Measurements from ENCODE around the gene RAB19. TPM values are rescaled to one million over a fixed set of nuclear protein-coding genes. Genes with fewer than 3 reads are reported as not detected.
A peak's percentile ranks its signal among the peaks of the same experiment; 100 is the strongest.

RAB19 gene
- total and polyA plus RNA-seq, 2 of the 8 experiments (the other 6 are each of a cell fraction or from before 2014, with no cell fraction given): 9.8 to 11.0 TPM

DNA sequence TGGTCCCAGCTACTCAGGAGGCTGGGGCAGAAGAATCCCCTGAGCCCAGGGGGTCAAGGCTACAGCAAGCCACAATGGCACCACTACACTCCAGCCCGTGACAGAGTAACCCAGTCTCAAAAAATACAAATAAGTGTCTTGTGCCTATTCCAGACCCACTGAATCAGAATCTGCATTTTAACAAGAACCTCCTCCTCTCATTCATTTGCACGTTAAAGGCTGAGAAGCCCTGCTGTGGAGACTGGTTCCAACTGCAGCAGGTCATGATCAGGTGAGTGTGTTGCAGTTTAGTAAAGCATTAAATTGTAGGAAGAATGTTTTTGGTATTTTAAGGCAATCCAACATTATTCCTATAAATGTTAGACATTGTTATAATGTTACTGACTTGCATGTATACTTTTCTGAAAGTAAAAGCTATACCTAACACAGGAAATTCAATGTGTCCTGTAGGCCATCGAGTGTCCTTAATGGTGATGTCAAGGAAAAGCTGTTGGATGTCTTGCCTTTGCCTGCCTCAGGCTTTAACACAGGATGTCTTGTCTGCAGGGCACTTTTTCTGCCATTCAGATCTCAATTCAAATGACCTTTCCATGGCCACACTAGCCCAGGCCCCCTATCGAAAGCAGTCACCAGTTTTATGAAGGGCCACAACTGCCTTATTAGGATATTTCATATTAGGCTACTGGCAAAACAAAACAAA lies 45.1 kb downstream of the RAB19 start:
- Histone ChIP-seq H2BK120ac (replicated peaks; ENCODE audit: low read depth, low read length) (no peak overlapping the region), H2AFZ (ENCODE audit: low read length) (no peak overlapping the region), H4K91ac (replicated peaks; ENCODE audit: insufficient read length, low read length) (no peak overlapping the region), H4K8ac (ENCODE audit: extremely low read depth, insufficient read depth, low read length) (no peak overlapping the region), H4K5ac (ENCODE audit: insufficient read length, low read depth, low read length) (no peak overlapping the region), H3K23ac (ENCODE audit: insufficient read length) (no peak overlapping the region), H3K9me3 (ENCODE audit: insufficient read depth in 2 of 2, low read depth in 1 of 2, low read length in 1 of 2) (no peaks in the 10 kb centered on the region), H4K20me1 (replicated peaks in 1 of 2; ENCODE audit: control insufficient read depth in 1 of 2, insufficient read depth in 2 of 2, low read length in 2 of 2) (peaks cover 0 to 4% of the 10 kb centered on the region in 2 experiments), H3K4me1 (replicated peaks in 1 of 4; ENCODE audit: control insufficient read depth in 3 of 4, insufficient read depth in 4 of 4, low read length in 3 of 4) (peaks cover 5 to 27% (median 17%) of the 10 kb centered on the region in 4 experiments; a peak in 6 of 7 replicates), H3K4ac (replicated peaks; ENCODE audit: insufficient read length, low read depth, low read length) (no peak overlapping the region), H3K56ac (replicated peaks; ENCODE audit: insufficient read length, low read depth, low read length) (no peak overlapping the region), H2AK5ac (ENCODE audit: low read depth, low read length) (peak overlapping the region; percentile 18; the same call in 1 of the 2 replicates), H2BK15ac (ENCODE audit: low read length) (no peak overlapping the region), H3K23me2 (ENCODE audit: low read depth, low read length) (peaks cover 2% of the 10 kb centered on the region; the same call in 1 of the 2 replicates), H3K27ac (ENCODE audit: low read depth, low read length) (no peak overlapping the region), H3K36me3 (ENCODE audit: control insufficient read depth in 2 of 4, insufficient read depth in 4 of 4, low read length in 3 of 4) (peaks cover 0 to 12% (median 0%) of the 10 kb centered on the region in 4 experiments; a peak in 3 of 8 replicates), H3K4me2 (ENCODE audit: insufficient read depth in 1 of 2, low read depth in 2 of 2, low read length in 2 of 2) (peak overlapping the region; percentile 18 to 47), H2BK12ac (ENCODE audit: low read depth, low read length) (no peak overlapping the region), H3K14ac (ENCODE audit: insufficient read length) (no peak overlapping the region), H3K4me3 (ENCODE audit: extremely low read depth in 1 of 4, insufficient read depth in 2 of 4, low read depth in 3 of 4, low read length in 4 of 4) (no peak overlapping the region; a peak in 1 of 8 replicates), H3K27me3 (replicated peaks in 1 of 4; ENCODE audit: control insufficient read depth in 3 of 4, extremely low read depth in 1 of 4, insufficient read depth in 3 of 4, low read length in 3 of 4) (peaks cover 0 to 1% (median 0%) of the 10 kb centered on the region in 4 experiments; a peak in 1 of 7 replicates), H2BK5ac (ENCODE audit: low read depth, low read length) (0 out of 2 replicates have a peak overlapping the region, but pooled peaks have one; percentile 3), H3K18ac (ENCODE audit: extremely low read depth, low read length) (no peak overlapping the region), H2BK20ac (ENCODE audit: low read length) (no peak overlapping the region), H3K79me1 (ENCODE audit: low read depth, low read length) (0 out of 2 replicates have a peak, but pooled peaks cover 4% of the 10 kb centered on the region), H3K79me2 (ENCODE audit: control insufficient read depth in 1 of 2, insufficient read depth in 2 of 2, low read length in 2 of 2) (peaks cover 0 to 23% of the 10 kb centered on the region in 2 experiments; a peak in 1 of 4 replicates), H3K9ac (replicated peaks in 1 of 4; ENCODE audit: extremely low read depth in 1 of 4, low read depth in 3 of 4, low read length in 3 of 4) (no peak overlapping the region)
- POLR2A ChIA-PET (ENCODE audit: partially characterized antibody): interaction anchor here (1.1 to 1.5 kb wide), 4 partner anchors 13 to 44 kb away, joined by 3 to 4 read pairs (median 3); no protein-coding TSS in a partner anchor
- CTCF ChIA-PET (ENCODE audit: partially characterized antibody): interaction anchor here (0.6 to 1.5 kb wide), 3 partner anchors 9 to 137 kb away, joined by 3 to 5 read pairs (median 3); no protein-coding TSS in a partner anchor
- no peak for FAIRE-seq
- no peak for DNase-seq (ENCODE audit: low read depth in 1 of 2, low spot score in 2 of 2)
- TF ChIP-seq BCL11A (IDR thresholded peaks at IDR 0.05; ENCODE audit: low read depth in 2 of 2, low read length in 2 of 2): no peak
- no peak for TF ChIP-seq KDM4A (IDR thresholded peaks at IDR 0.05; ENCODE audit: low read depth, low read length, severe bottlenecking)
- 32% methylated on average over 4 of the region's 4 CpGs; no CpG with 5 or more reads in 1 of the 2 experiments for WGBS, 2 experiments (ENCODE audit: extremely low coverage in 1 of 2, insufficient coverage in 1 of 2, insufficient read length in 1 of 2, insufficient replicate concordance in 2 of 2, low coverage in 1 of 2, low lambda C conversion rate in 2 of 2, missing lambda C conversion rate in 1 of 2)

Data from H1 (cell line).